Ishikawa (cell line): ENCODE data around the gene OOSP1.

Experiments used
- EP300 ChIP-seq: IDR thresholded peaks from 2 replicates; pipeline ENCODE4 v1.6.1; 2012; ENCODE audit warnings: borderline replicate concordance
- FOXM1 ChIP-seq: IDR thresholded peaks from 2 replicates; pipeline ENCODE4 v1.6.1; 2012; ENCODE audit warnings: low read depth, borderline replicate concordance
- NFIC ChIP-seq: IDR thresholded peaks from 2 replicates; pipeline ENCODE4 v1.6.1; 2012
- RAD21 ChIP-seq: IDR thresholded peaks from 2 replicates; pipeline ENCODE4 v1.6.1; 2012; ENCODE audit warnings: low read depth
- REST ChIP-seq: IDR thresholded peaks from 2 replicates; pipeline ENCODE4 v1.6.1; 2012; ENCODE audit warnings: low read depth, mild to moderate bottlenecking
- TAF1 ChIP-seq: IDR thresholded peaks from 2 replicates; pipeline ENCODE4 v1.6.1; 2012; ENCODE audit warnings: low read depth, mild to moderate bottlenecking
- TCF12 ChIP-seq: IDR thresholded peaks from 2 replicates; pipeline ENCODE4 v1.6.1; 2012; ENCODE audit warnings: low read depth
- TEAD4 ChIP-seq: IDR thresholded peaks from 2 replicates; pipeline ENCODE4 v1.6.1; 2012
- YY1 ChIP-seq: IDR thresholded peaks from 2 replicates; pipeline ENCODE4 v1.6.1; 2012; ENCODE audit warnings: low read depth
- ZBTB7A ChIP-seq: IDR thresholded peaks from 2 replicates; pipeline ENCODE4 v1.6.1; 2012; ENCODE audit warnings: low read depth

GRCh38 chr11:59973097-59973496 lies 34.9 kb downstream of the OOSP1 start:
- TF ChIP-seq RAD21 = no peak
- no peak for TF ChIP-seq ZBTB7A
- TF ChIP-seq REST = no peak
- no peak for TF ChIP-seq YY1
- TF ChIP-seq TCF12 = no peak
- TF ChIP-seq NFIC = no peak
- no peak for TF ChIP-seq TEAD4
- TF ChIP-seq EP300 = no peak
- no peak for TF ChIP-seq TAF1
- no peak for TF ChIP-seq FOXM1
